Muscle of leg (tissue), 11 donors: Measurements from ENCODE around the gene FARP1. TPM values are rescaled to one million over a fixed set of nuclear protein-coding genes. Genes with fewer than 3 reads are reported as not detected.

Experiments
- DNase-seq: peaks from one replicate; pipeline ENCODE4 v3.0.0; 2013
- H3K27ac ChIP-seq: one replicate; pipeline ENCODE4 v1.5.1; 2013; ENCODE audit warnings: mild to moderate bottlenecking, low read length, control low read depth
- H3K27me3 ChIP-seq: one replicate; pipeline ENCODE4 v1.6.1; 2013; ENCODE audit warnings: low read length; ENCODE audit not compliant: control insufficient read depth, insufficient read depth
- H3K36me3 ChIP-seq: one replicate; pipeline ENCODE4 v1.6.1; 2013; ENCODE audit warnings: low read length; ENCODE audit not compliant: control insufficient read depth, insufficient read depth
- H3K4me1 ChIP-seq: one replicate; pipeline ENCODE4 v1.6.1; 2013; ENCODE audit warnings: low read length; ENCODE audit not compliant: control insufficient read depth, insufficient read depth
- H3K4me3 ChIP-seq: one replicate; pipeline ENCODE4 v1.5.1; 2013; ENCODE audit warnings: low read length, control low read depth
- H3K9me3 ChIP-seq: replicated peaks from 2 replicates; pipeline ENCODE4 v1.6.1; 2013; ENCODE audit warnings: low read depth, low read length; ENCODE audit not compliant: control insufficient read depth
- WGBS: methylation state at CpG from one replicate; pipeline ENCODE4 v1.1.5; 2013; ENCODE audit warnings: missing lambda C conversion rate; ENCODE audit not compliant: insufficient coverage; 5-methylcytosine and 5-hydroxymethylcytosine counted together
- polyA plus RNA-seq, 8 donors: library from polyadenylated mRNA; unstranded; fragments of 120-200 nt; gene quantifications; one replicate each; pipeline versions ENCODE4 v1.2.1 to v1.2.3, GENCODE V29; 2013; ENCODE audit warnings: inconsistent platforms in 1 of 8, low replicate concordance in 1 of 8; ENCODE audit not compliant: insufficient read length in 8 of 8, insufficient read depth in 1 of 8
- total RNA-seq: library from RNA; stranded (reverse); fragments of 120-200 nt; gene quantifications from one replicate; pipeline ENCODE4 v1.2.4, GENCODE V29; 2013

FARP1 gene
- total and polyA plus RNA-seq, 9 donors = 37.8 to 90.7 (median 74.3) TPM

- 80% methylated on average over 1 of the region's 3 CpGs for WGBS
- peak; percentile 53 for DNase-seq
Measured at GRCh38 chr13:98182589-98182988, 39.7 kb downstream of the FARP1 start.

GRCh38 chr13:98184792-98185191 is 41.9 kb downstream of the FARP1 start:
- Histone ChIP-seq H3K27ac (no peak overlapping the region), H3K4me3 (no peak overlapping the region), H3K36me3 (no peaks in the 10 kb centered on the region), H3K27me3 (no peaks in the 10 kb centered on the region), H3K9me3 (peaks cover 3% of the 10 kb centered on the region), H3K4me1 (no peaks in the 10 kb centered on the region)
- no peak for DNase-seq
- no CpG with 5 or more reads among the region's 1 CpG for WGBS

More at GRCh38 chr13:98182589-98182988, 39.7 kb downstream of the FARP1 start:
- Histone ChIP-seq H3K4me1 (no peaks in the 10 kb centered on the region), H3K27me3 (no peaks in the 10 kb centered on the region), H3K4me3 (no peak overlapping the region), H3K27ac (no peak overlapping the region), H3K9me3 (peaks cover 3% of the 10 kb centered on the region), H3K36me3 (no peaks in the 10 kb centered on the region)

DNA sequence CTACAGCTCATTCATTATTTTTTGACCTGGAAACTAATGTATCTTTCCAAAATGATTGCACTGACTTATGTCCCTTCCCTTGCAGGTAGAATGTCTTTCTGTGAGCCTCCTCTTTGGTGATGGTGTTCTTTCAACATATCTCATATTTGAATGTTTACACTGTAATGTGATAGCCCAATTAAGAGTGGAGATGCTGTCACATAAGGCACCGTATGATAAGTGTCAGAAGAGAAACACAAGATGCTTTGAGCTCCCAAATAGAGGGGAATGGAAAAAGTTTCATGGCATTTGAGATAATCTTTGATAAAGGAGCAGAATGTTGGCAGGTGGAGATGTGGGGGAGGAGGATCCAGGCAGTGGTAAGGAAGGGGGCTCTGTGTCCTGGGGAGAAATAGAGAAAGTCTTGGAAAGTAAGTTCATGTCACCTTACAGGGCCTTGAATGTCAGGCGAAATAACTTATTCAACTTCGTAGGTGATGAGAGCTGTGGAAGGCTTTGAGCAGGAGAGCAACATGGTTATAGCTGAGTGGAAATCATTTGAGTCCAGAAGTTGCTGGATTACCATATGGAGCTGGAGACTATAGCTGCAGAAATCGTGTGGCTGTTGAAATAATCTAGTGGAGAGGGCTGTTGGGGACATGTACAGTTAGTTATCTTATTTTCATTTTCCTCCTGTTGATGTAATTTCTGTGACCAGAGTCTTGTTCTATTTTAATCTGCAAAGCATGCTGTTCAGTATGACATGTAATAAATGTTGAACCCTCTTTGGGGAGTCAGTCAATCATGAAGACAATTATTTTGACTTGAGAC is 44.5 kb downstream of the FARP1 start:
- Histone ChIP-seq H3K4me3 (no peak overlapping the region), H3K36me3 (no peaks in the 10 kb centered on the region), H3K27ac (no peak overlapping the region), H3K9me3 (no peaks in the 10 kb centered on the region), H3K27me3 (no peaks in the 10 kb centered on the region), H3K4me1 (no peaks in the 10 kb centered on the region)
- WGBS = 55% methylated on average over 3 of the region's 4 CpGs
- DNase-seq = no peak

- H3K4me1 ChIP-seq = no peaks in the 10 kb centered on the region
- 84% methylated on average over 5 of the region's 7 CpGs for WGBS
- H3K27ac ChIP-seq = no peak overlapping the region
- no peaks in the 10 kb centered on the region for H3K9me3 ChIP-seq
- no peaks in the 10 kb centered on the region for H3K36me3 ChIP-seq
- DNase-seq = no peak
- H3K27me3 ChIP-seq = no peaks in the 10 kb centered on the region
- H3K4me3 ChIP-seq = no peak overlapping the region
Measured at GRCh38 chr13:98187965-98188261, 45.0 kb downstream of the FARP1 start.

GRCh38 chr13:98188544-98189166 is 45.8 kb downstream of the FARP1 start:
- Histone ChIP-seq H3K9me3 (no peaks in the 10 kb centered on the region), H3K4me1 (no peaks in the 10 kb centered on the region), H3K36me3 (no peaks in the 10 kb centered on the region), H3K27ac (peak overlapping the region; percentile 6), H3K4me3 (no peak overlapping the region), H3K27me3 (no peaks in the 10 kb centered on the region)
- DNase-seq = no peak
- WGBS = 90% methylated on average over 12 of the region's 14 CpGs

- no peaks in the 10 kb centered on the region for H3K36me3 ChIP-seq
- no peaks in the 10 kb centered on the region for H3K4me1 ChIP-seq
- H3K27ac ChIP-seq = no peak overlapping the region
- H3K4me3 ChIP-seq = no peak overlapping the region
- no peaks in the 10 kb centered on the region for H3K9me3 ChIP-seq
- 25% methylated on average over 2 of the region's 4 CpGs for WGBS
- H3K27me3 ChIP-seq = no peaks in the 10 kb centered on the region
- peak; percentile 66 for DNase-seq
Measured at GRCh38 chr13:98189841-98190505, 47.1 kb downstream of the FARP1 start.

DNA sequence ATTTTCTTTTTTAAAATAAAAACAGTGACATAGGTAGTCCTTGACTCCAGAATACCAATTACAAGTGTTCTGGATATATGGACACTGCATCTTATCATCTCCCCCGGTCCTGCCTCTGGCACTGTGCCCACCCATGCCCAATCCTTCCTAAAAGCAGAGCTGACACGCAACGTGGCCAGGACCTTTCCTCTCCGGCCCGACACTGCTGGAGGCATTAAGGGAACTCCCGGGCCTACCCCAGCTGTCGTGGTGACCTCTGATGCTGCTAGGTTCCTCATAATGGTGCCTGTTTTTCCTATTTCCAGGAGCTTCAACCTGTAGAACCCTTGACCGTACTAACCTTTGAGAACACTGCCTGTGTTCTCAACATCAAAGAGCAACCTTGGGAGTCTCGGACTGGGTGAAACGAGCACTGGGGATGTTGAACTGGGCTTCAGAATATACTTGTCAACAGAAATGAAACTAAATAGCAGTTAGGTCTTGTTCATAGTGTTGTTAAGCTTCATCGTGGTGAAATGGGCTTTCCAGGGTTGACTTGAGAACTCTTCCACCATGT is 48.1 kb downstream of the FARP1 start:
- Histone ChIP-seq H3K36me3 (no peaks in the 10 kb centered on the region), H3K4me3 (no peak overlapping the region), H3K27me3 (no peaks in the 10 kb centered on the region), H3K9me3 (no peaks in the 10 kb centered on the region), H3K27ac (no peak overlapping the region), H3K4me1 (no peaks in the 10 kb centered on the region)
- 82% methylated on average over 8 of the region's 11 CpGs for whole genome bisulfite sequencing
- no peak for DNase-seq

DNA sequence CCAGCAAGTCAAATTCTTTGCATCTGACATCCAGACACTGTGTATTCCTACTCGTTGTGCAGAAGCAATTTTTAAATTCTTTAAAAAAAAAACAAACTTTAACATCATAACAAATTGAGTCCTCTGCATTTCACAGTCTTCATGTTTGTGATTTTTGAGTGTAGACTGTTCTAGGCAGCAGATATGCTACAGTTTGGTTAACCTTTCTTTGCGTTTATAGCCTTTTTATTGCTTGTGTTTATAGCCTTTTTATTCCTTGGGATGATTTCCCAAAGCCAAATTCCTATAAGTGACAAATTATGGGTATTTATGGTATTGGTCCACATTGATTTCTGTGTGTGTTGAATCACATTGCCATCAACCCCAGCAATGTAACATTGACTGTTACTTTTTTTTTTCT is 49.1 kb downstream of the FARP1 start:
- Histone ChIP-seq H3K4me3 (no peak overlapping the region), H3K9me3 (no peaks in the 10 kb centered on the region), H3K27ac (no peak overlapping the region), H3K27me3 (no peaks in the 10 kb centered on the region), H3K4me1 (no peaks in the 10 kb centered on the region), H3K36me3 (no peaks in the 10 kb centered on the region)
- no peak for DNase-seq
- WGBS = no CpG with 5 or more reads among the region's 2 CpGs

DNA sequence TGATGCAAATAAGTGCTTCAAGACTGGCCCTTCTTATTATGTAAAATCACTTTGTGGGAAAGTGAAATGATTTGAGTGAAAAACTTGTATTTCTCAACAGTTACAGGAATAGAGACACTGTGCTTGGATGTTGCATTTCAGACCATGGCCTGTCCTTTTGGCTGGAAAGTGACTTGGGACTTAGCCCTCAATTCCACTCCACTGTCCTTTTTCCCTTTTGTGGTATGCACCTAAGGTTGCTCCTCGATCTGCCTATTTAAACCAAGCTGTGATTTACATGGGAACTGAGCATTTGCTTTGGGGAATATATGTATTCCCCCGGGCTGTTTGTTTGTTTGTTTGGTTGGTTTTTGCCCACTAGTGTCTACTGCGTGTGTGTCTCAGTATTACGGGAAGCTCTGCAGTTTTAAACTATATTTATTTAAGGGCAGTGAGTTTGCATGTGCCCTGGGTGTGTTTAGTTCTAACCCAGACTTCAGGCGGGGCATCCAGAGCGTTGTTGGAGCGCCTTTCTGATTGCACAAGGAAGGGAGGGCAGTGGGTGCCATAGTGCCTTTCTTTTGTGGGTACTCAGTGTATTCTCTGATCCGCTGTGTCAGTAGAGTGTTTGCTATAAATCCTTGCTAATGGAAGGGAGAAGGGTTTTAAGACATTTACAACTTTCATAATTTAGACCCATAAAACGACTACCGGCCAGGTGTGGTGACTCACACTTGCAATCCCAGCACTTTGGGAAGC is 52.3 kb downstream of the FARP1 start:
- Histone ChIP-seq H3K9me3 (no peaks in the 10 kb centered on the region), H3K4me1 (no peaks in the 10 kb centered on the region), H3K4me3 (no peak overlapping the region), H3K36me3 (no peaks in the 10 kb centered on the region), H3K27ac (no peak overlapping the region), H3K27me3 (no peaks in the 10 kb centered on the region)
- DNase-seq = no peak
- 89% methylated on average over 4 of the region's 10 CpGs for WGBS

- Histone ChIP-seq H3K9me3 (peaks cover 3% of the 10 kb centered on the region), H3K27me3 (no peaks in the 10 kb centered on the region), H3K36me3 (no peaks in the 10 kb centered on the region), H3K27ac (no peak overlapping the region), H3K4me3 (no peak overlapping the region), H3K4me1 (no peaks in the 10 kb centered on the region)
- no peak for DNase-seq
- 93% methylated on average over 2 of the region's 4 CpGs for WGBS
Measured at GRCh38 chr13:98198683-98199082, 55.8 kb downstream of the FARP1 start.
